HepG2 (cell line): Measurements from ENCODE around the gene RNF4. TPM values are rescaled to one million over a fixed set of nuclear protein-coding genes. Genes with fewer than 3 reads are reported as not detected.

Experiments
- ARNTL ChIP-seq: sonication (generic); formaldehyde crosslinking; IDR thresholded peaks from 2 replicates; pipeline ENCODE4 v1.4.0; 2020; ENCODE audit warnings: mild to moderate bottlenecking, missing genetic modification reagents
- ATF7 ChIP-seq, 2 experiments: fragments of 450-650 bp in 1 of 2; sonication (generic) in 1 of 2; formaldehyde crosslinking in 1 of 2; IDR thresholded peaks; 2 replicates each; pipeline versions ENCODE4 v1.4.0 to v1.6.1; 2016 to 2020; ENCODE audit warnings: antibody characterized with exemption in 1 of 2, mild to moderate bottlenecking in 1 of 2, missing genetic modification reagents in 1 of 2
- BCL3 ChIP-seq: sonication (generic); formaldehyde crosslinking; IDR thresholded peaks from 2 replicates; pipeline ENCODE4 v1.5.1; 2020; ENCODE audit warnings: mild to moderate bottlenecking, missing genetic modification reagents, moderate library complexity
- CBFB ChIP-seq: sonication (generic); formaldehyde crosslinking; IDR thresholded peaks from 2 replicates; pipeline ENCODE4 v1.4.0; 2020; ENCODE audit warnings: missing genetic modification reagents
- DMAP1 ChIP-seq: IDR thresholded peaks from 2 replicates; pipeline ENCODE4 v1.6.1; 2016
- GATAD1 ChIP-seq: IDR thresholded peaks from 2 replicates; pipeline ENCODE4 v1.6.1; 2016; ENCODE audit warnings: missing genetic modification reagents, missing compliant biosample characterization
- HDAC1 ChIP-seq: sonication (generic); formaldehyde crosslinking; IDR thresholded peaks from 2 replicates; pipeline ENCODE4 v1.5.1; 2020; ENCODE audit warnings: mild to moderate bottlenecking, missing genetic modification reagents
- MXI1 ChIP-seq: IDR thresholded peaks from 3 replicates; pipeline ENCODE4 v1.6.1; 2012; ENCODE audit warnings: low read depth, low read length, inconsistent platforms, borderline replicate concordance
- NPAS2 ChIP-seq: sonication (generic); formaldehyde crosslinking; IDR thresholded peaks from 2 replicates; pipeline ENCODE4 v1.8.0; 2022; ENCODE audit warnings: mild to moderate bottlenecking, missing genetic modification reagents, borderline replicate concordance
- SNAPC2 ChIP-seq: sonication (generic); formaldehyde crosslinking; IDR thresholded peaks from 2 replicates; pipeline ENCODE4 v1.8.1; 2022; ENCODE audit warnings: mild to moderate bottlenecking, missing genetic modification reagents
- TCF7L2 ChIP-seq: IDR thresholded peaks from 2 replicates; pipeline ENCODE4 v1.6.1; 2011; ENCODE audit warnings: mild to moderate bottlenecking, low read depth, low read length, moderate library complexity
- TP53 ChIP-seq: sonication (generic); formaldehyde crosslinking; conservative IDR thresholded peaks from 2 replicates; pipeline ENCODE4 v1.4.0; 2020; ENCODE audit warnings: missing genetic modification reagents
- ZBTB37 ChIP-seq: sonication (generic); formaldehyde crosslinking; IDR thresholded peaks from 2 replicates; pipeline ENCODE4 v1.4.0; 2020; ENCODE audit warnings: mild to moderate bottlenecking, missing genetic modification reagents
- ZBTB8A ChIP-seq: sonication (generic); formaldehyde crosslinking; IDR thresholded peaks from 2 replicates; pipeline ENCODE4 v1.4.0; 2020; ENCODE audit warnings: mild to moderate bottlenecking, low read depth, missing genetic modification reagents, borderline replicate concordance
- ZNF101 ChIP-seq: sonication (generic); formaldehyde crosslinking; IDR thresholded peaks from 2 replicates; pipeline ENCODE4 v1.4.0; 2020; ENCODE audit warnings: mild to moderate bottlenecking, low read depth, missing genetic modification reagents, borderline replicate concordance
- ZNF160 ChIP-seq: sonication (generic); formaldehyde crosslinking; IDR thresholded peaks from 2 replicates; pipeline ENCODE4 v1.8.0; 2022; ENCODE audit warnings: mild to moderate bottlenecking, inconsistent platforms, missing genetic modification reagents
- ZNF282 ChIP-seq: fragments of 450-650 bp; IDR thresholded peaks from 2 replicates; pipeline ENCODE4 v1.6.1; 2018; ENCODE audit not compliant: partially characterized antibody
- ZNF331 ChIP-seq: sonication (generic); formaldehyde crosslinking; IDR thresholded peaks from 2 replicates; pipeline ENCODE4 v1.4.0; 2020; ENCODE audit warnings: missing genetic modification reagents
- ZNF383 ChIP-seq: sonication (generic); formaldehyde crosslinking; IDR thresholded peaks from 2 replicates; pipeline ENCODE4 v1.4.0; 2020; ENCODE audit warnings: missing genetic modification reagents, mild to moderate bottlenecking, borderline replicate concordance
- ZNF547 ChIP-seq: sonication (generic); formaldehyde crosslinking; IDR thresholded peaks from 2 replicates; pipeline ENCODE4 v1.5.1; 2020; ENCODE audit warnings: mild to moderate bottlenecking, missing genetic modification reagents
- ZNF7 ChIP-seq: IDR thresholded peaks from 2 replicates; pipeline ENCODE4 v1.6.1; 2016; ENCODE audit warnings: missing biosample characterization, missing genetic modification reagents
- ZNF740 ChIP-seq: sonication (generic); formaldehyde crosslinking; IDR thresholded peaks from 2 replicates; pipeline ENCODE4 v1.4.0; 2020; ENCODE audit warnings: missing genetic modification reagents
- ZNF839 ChIP-seq: sonication (generic); formaldehyde crosslinking; IDR thresholded peaks from 2 replicates; pipeline ENCODE4 v1.4.0; 2020; ENCODE audit warnings: missing genetic modification reagents, mild to moderate bottlenecking, borderline replicate concordance
- polyA plus RNA-seq, 8 experiments: library from polyadenylated mRNA; depleted of rRNA in 3 of 8; stranded (reverse) in 7 of 8; unstranded in 1 of 8; fragments of >200 nt; fragmentation: Illumina TruSeq in 4 of 8; extraction: Trizol in 4 of 8; gene quantifications; 2 replicates each; pipeline versions ENCODE4 v1.2.1 to v1.2.3, GENCODE V29; 2011 to 2016; ENCODE audit warnings: low read depth in 4 of 8, missing spikeins in 1 of 8, mixed read lengths in 1 of 8; ENCODE audit not compliant: insufficient read depth in 1 of 8
- total RNA-seq, 5 experiments: library from RNA; depleted of rRNA; stranded (reverse); fragments of >200 nt; fragmentation: Illumina TruSeq; extraction: Trizol; gene quantifications; 2 replicates each; pipeline ENCODE4 v1.2.3, GENCODE V29; 2016; ENCODE audit warnings: low read depth in 1 of 5
- TF ChIP-seq, protein P1 (sequence below): IDR thresholded peaks from 2 replicates; pipeline ENCODE4 v1.6.1; 2016; ENCODE audit warnings: mild to moderate bottlenecking
- TF ChIP-seq, protein P2 (sequence below): sonication (generic); formaldehyde crosslinking; IDR thresholded peaks from 2 replicates; pipeline ENCODE4 v1.5.0; 2020; ENCODE audit warnings: missing genetic modification reagents

The RNF4 gene
- total and polyA plus RNA-seq, 2 of the 13 experiments (the other 11 are each of a cell fraction or from before 2014, with no cell fraction given), result 38.1 to 45.1 TPM

DNA sequence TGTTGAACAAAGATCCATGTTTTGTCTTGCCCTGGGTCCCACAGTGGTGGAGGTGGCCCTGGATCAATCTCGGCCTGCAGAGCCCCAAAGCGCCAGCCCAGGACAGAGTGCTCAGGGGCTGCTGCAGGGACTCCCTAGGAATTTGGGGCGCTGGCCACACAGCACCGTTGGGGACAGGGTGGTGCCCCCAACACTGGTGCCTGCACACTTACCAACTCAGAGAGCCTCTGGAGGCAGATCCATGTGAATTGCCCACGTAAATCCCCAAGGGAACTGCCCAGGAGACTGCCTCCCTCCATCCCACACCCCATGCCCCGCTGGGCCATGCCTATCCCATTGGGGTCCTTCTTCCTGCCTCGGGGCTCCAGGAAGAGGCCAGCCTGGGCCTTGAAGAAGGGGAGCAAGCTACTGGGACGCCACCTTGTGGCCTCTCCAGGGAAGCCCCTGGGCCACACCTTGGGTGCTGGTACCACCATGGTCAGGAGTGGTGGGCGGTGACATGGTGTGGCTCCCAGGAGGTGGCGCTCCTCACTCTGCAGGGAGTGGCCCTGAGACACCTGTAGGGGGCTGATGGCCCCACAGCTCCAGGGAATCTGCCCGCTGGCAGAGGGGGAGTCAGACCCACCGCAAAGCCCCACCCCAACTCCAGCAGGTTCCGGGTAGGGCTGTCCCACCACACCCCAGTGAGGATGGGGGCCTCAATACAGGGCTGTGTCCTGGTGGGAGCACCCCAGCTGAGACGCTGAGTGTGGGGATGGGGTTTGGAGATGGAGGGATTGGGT lies 27.3 kb upstream of the RNF4 start (continued):
- TF ChIP-seq, protein P1, sequence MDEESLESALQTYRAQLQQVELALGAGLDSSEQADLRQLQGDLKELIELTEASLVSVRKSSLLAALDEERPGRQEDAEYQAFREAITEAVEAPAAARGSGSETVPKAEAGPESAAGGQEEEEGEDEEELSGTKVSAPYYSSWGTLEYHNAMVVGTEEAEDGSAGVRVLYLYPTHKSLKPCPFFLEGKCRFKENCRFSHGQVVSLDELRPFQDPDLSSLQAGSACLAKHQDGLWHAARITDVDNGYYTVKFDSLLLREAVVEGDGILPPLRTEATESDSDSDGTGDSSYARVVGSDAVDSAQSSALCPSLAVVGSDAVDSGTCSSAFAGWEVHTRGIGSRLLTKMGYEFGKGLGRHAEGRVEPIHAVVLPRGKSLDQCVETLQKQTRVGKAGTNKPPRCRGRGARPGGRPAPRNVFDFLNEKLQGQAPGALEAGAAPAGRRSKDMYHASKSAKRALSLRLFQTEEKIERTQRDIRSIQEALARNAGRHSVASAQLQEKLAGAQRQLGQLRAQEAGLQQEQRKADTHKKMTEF (CRISPR knock-in tag), result no peak
- peak; percentile 52 for TF ChIP-seq GATAD1
- TF ChIP-seq HDAC1 (CRISPR knock-in tag), result peak; percentile 51; the same call in 1 of the 2 replicates
- peak; percentile 36; the same call in 1 of the 3 replicates for TF ChIP-seq MXI1
- TF ChIP-seq ZNF160 (CRISPR knock-in tag), result peak; percentile 68; the same call in 1 of the 2 replicates
- no peak for TF ChIP-seq ATF7 (IDR thresholded peaks at IDR 0.05)
- TF ChIP-seq ATF7 (CRISPR knock-in tag; IDR thresholded peaks at IDR 0.05), result no peak
- no peak for TF ChIP-seq ZBTB8A
- no peak; the same call in 1 of the 2 replicates for TF ChIP-seq BCL3 (CRISPR knock-in tag)
- TF ChIP-seq ZNF101 (CRISPR knock-in tag), result no peak
- TF ChIP-seq ZNF7 (CRISPR knock-in tag), result no peak
- TF ChIP-seq ZNF547 (CRISPR knock-in tag), result no peak
- no peak for TF ChIP-seq TCF7L2
- TF ChIP-seq ZNF839 (CRISPR knock-in tag), result peak; percentile 36; the same call in 1 of the 2 replicates
- TF ChIP-seq ZNF331, result 0 out of 2 replicates have a peak, but pooled peaks have one; percentile 42
- no peak for TF ChIP-seq TP53
- no peak for TF ChIP-seq NPAS2 (CRISPR knock-in tag)
- TF ChIP-seq DMAP1 (CRISPR knock-in tag), result no peak
- peak; percentile 56; the same call in 1 of the 2 replicates for TF ChIP-seq CBFB (CRISPR knock-in tag)
- TF ChIP-seq ZBTB37, result 0 out of 2 replicates have a peak, but pooled peaks have one; percentile 60
- TF ChIP-seq ZNF740 (CRISPR knock-in tag), result no peak
- TF ChIP-seq, protein P2, sequence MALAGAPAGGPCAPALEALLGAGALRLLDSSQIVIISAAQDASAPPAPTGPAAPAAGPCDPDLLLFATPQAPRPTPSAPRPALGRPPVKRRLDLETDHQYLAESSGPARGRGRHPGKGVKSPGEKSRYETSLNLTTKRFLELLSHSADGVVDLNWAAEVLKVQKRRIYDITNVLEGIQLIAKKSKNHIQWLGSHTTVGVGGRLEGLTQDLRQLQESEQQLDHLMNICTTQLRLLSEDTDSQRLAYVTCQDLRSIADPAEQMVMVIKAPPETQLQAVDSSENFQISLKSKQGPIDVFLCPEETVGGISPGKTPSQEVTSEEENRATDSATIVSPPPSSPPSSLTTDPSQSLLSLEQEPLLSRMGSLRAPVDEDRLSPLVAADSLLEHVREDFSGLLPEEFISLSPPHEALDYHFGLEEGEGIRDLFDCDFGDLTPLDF (CRISPR knock-in tag), result no peak
- TF ChIP-seq SNAPC2 (CRISPR knock-in tag), result no peak
- TF ChIP-seq ARNTL, result no peak
- TF ChIP-seq ZNF383 (CRISPR knock-in tag), result no peak
- TF ChIP-seq ZNF282, result no peak
